ENCODE data around the gene CAMK2A. TPM values are rescaled to one million over a fixed set of nuclear protein-coding genes. Genes with fewer than 3 reads are reported as not detected.

Gene CAMK2A
- total RNA-seq, 1 donor from 2014 or later = 1.2 TPM

DNA sequence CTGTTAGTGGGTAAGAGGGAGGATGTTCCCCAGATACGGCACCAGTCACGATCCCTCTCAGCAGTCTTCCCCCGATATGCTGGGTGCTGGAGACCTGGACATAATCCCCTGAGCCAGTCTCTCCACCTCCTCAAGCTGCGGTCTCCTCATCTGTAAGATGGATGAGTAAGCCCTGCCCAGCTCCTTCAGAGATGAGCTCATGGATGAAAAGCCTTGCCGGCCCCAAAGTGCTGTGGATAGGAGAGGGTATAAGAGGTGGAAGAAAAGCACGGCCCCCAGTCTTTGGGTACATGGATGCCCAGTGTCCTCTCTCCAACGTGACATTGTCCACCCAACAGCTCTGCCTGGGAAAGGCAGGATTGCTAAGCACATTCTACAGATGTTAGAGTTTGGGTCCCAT lies 4.5 kb downstream of the CAMK2A start:
- Histone ChIP-seq H3K9me3 (ENCODE audit: insufficient read depth, low read depth, low read length) (no peaks in the 10 kb centered on the region), H3K9ac (ENCODE audit: low read length) (no peak overlapping the region), H3K79me2 (ENCODE audit: insufficient read depth, low read length) (no peaks in the 10 kb centered on the region), H3K4me2 (ENCODE audit: low read length) (no peak overlapping the region), H3K27me3 (ENCODE audit: insufficient read depth, low read length) (peaks cover 3% of the 10 kb centered on the region), H2AFZ (ENCODE audit: low read depth, low read length) (no peak overlapping the region), H4K20me1 (ENCODE audit: insufficient read depth, low read length) (no peaks in the 10 kb centered on the region), H3K4me1 (ENCODE audit: insufficient read depth, low read length) (peaks cover 9% of the 10 kb centered on the region), H3K4me3 (ENCODE audit: insufficient read depth, low read depth, low read length) (no peak overlapping the region), H3K27ac (ENCODE audit: low read depth, low read length) (no peak overlapping the region), H3K36me3 (ENCODE audit: insufficient read depth, low read length) (no peaks in the 10 kb centered on the region)
- no peak for TF ChIP-seq EZH2 (IDR thresholded peaks at IDR 0.05; ENCODE audit: insufficient read depth, low read length)
- TF ChIP-seq, protein P1, sequence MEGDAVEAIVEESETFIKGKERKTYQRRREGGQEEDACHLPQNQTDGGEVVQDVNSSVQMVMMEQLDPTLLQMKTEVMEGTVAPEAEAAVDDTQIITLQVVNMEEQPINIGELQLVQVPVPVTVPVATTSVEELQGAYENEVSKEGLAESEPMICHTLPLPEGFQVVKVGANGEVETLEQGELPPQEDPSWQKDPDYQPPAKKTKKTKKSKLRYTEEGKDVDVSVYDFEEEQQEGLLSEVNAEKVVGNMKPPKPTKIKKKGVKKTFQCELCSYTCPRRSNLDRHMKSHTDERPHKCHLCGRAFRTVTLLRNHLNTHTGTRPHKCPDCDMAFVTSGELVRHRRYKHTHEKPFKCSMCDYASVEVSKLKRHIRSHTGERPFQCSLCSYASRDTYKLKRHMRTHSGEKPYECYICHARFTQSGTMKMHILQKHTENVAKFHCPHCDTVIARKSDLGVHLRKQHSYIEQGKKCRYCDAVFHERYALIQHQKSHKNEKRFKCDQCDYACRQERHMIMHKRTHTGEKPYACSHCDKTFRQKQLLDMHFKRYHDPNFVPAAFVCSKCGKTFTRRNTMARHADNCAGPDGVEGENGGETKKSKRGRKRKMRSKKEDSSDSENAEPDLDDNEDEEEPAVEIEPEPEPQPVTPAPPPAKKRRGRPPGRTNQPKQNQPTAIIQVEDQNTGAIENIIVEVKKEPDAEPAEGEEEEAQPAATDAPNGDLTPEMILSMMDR (IDR thresholded peaks at IDR 0.05; ENCODE audit: insufficient read depth, low read depth, low read length) = no peak
- Mint-ChIP-seq H3K27me3 (ENCODE audit: low read depth, unreplicated experiment) (peaks cover 15% of the 10 kb centered on the region), H3K36me3 (ENCODE audit: low read depth, unreplicated experiment) (peaks cover 2% of the 10 kb centered on the region), H3K4me3 (ENCODE audit: unreplicated experiment) (no peak overlapping the region), H3K4me1 (ENCODE audit: low read depth, unreplicated experiment) (peaks cover 15% of the 10 kb centered on the region), H3K9me3 (ENCODE audit: unreplicated experiment) (peaks cover 2% of the 10 kb centered on the region), H3K27ac (ENCODE audit: unreplicated experiment) (no peak overlapping the region)
- FAIRE-seq (no peak), DNase-seq (ENCODE audit: low read depth) (peak; percentile 44)

- Histone ChIP-seq H2AFZ (ENCODE audit: low read depth, low read length) (no peak overlapping the region), H3K9me3 (ENCODE audit: insufficient read depth, low read depth, low read length) (no peaks in the 10 kb centered on the region), H3K9ac (ENCODE audit: low read length) (no peak overlapping the region), H3K4me1 (ENCODE audit: insufficient read depth, low read length) (peaks cover 12% of the 10 kb centered on the region), H3K36me3 (ENCODE audit: insufficient read depth, low read length) (no peaks in the 10 kb centered on the region), H4K20me1 (ENCODE audit: insufficient read depth, low read length) (no peaks in the 10 kb centered on the region), H3K4me3 (ENCODE audit: insufficient read depth, low read depth, low read length) (no peak overlapping the region), H3K4me2 (ENCODE audit: low read length) (no peak overlapping the region), H3K79me2 (ENCODE audit: insufficient read depth, low read length) (no peaks in the 10 kb centered on the region), H3K27ac (ENCODE audit: low read depth, low read length) (no peak overlapping the region), H3K27me3 (ENCODE audit: insufficient read depth, low read length) (peaks cover 2% of the 10 kb centered on the region)
- Mint-ChIP-seq H3K27me3 (ENCODE audit: low read depth, unreplicated experiment) (peaks cover 15% of the 10 kb centered on the region), H3K4me3 (ENCODE audit: unreplicated experiment) (no peak overlapping the region), H3K4me1 (ENCODE audit: low read depth, unreplicated experiment) (peaks cover 18% of the 10 kb centered on the region), H3K9me3 (ENCODE audit: unreplicated experiment) (peaks cover 2% of the 10 kb centered on the region), H3K36me3 (ENCODE audit: low read depth, unreplicated experiment) (peaks cover 2% of the 10 kb centered on the region), H3K27ac (ENCODE audit: unreplicated experiment) (no peak overlapping the region)
- TF ChIP-seq EZH2 (IDR thresholded peaks at IDR 0.05; ENCODE audit: insufficient read depth, low read length) = no peak
- TF ChIP-seq, protein P1 (IDR thresholded peaks at IDR 0.05; ENCODE audit: insufficient read depth, low read depth, low read length) = no peak
- no peak for FAIRE-seq
- no peak for DNase-seq (ENCODE audit: low read depth)
Observed at GRCh38 chr5:150284311-150284710, 5.3 kb downstream of the CAMK2A start.

- no peaks in the 10 kb centered on the region for H4K20me1 ChIP-seq (ENCODE audit: insufficient read depth, low read length)
- TF ChIP-seq, protein P1 (IDR thresholded peaks at IDR 0.05; ENCODE audit: insufficient read depth, low read depth, low read length) = no peak
- TF ChIP-seq EZH2 (IDR thresholded peaks at IDR 0.05; ENCODE audit: insufficient read depth, low read length) = no peak
- H3K27ac ChIP-seq (ENCODE audit: low read depth, low read length) = no peak overlapping the region
- no peaks in the 10 kb centered on the region for H3K27me3 ChIP-seq (ENCODE audit: insufficient read depth, low read length)
- H3K4me3 ChIP-seq (ENCODE audit: insufficient read depth, low read depth, low read length) = no peak overlapping the region
- H3K9ac ChIP-seq (ENCODE audit: low read length) = no peak overlapping the region
- H3K27me3 Mint-ChIP-seq (ENCODE audit: low read depth, unreplicated experiment) = peaks cover 15% of the 10 kb centered on the region
- H3K27ac Mint-ChIP-seq (ENCODE audit: unreplicated experiment) = no peak overlapping the region
- DNase-seq (ENCODE audit: low read depth) (no peak), FAIRE-seq (no peak)
- H3K4me2 ChIP-seq (ENCODE audit: low read length) = no peak overlapping the region
- H3K9me3 Mint-ChIP-seq (ENCODE audit: unreplicated experiment) = peaks cover 2% of the 10 kb centered on the region
- peaks cover 20% of the 10 kb centered on the region for H3K4me1 Mint-ChIP-seq (ENCODE audit: low read depth, unreplicated experiment)
- no peaks in the 10 kb centered on the region for H3K36me3 ChIP-seq (ENCODE audit: insufficient read depth, low read length)
- peaks cover 2% of the 10 kb centered on the region for H3K36me3 Mint-ChIP-seq (ENCODE audit: low read depth, unreplicated experiment)
- H3K79me2 ChIP-seq (ENCODE audit: insufficient read depth, low read length) = no peaks in the 10 kb centered on the region
- H3K4me3 Mint-ChIP-seq (ENCODE audit: unreplicated experiment) = no peak overlapping the region
- no peak overlapping the region for H2AFZ ChIP-seq (ENCODE audit: low read depth, low read length)
- H3K4me1 ChIP-seq (ENCODE audit: insufficient read depth, low read length) = peaks cover 14% of the 10 kb centered on the region
- no peaks in the 10 kb centered on the region for H3K9me3 ChIP-seq (ENCODE audit: insufficient read depth, low read depth, low read length)
Observed at GRCh38 chr5:150283904-150284303, 5.7 kb downstream of the CAMK2A start.
